ENCODE data around the gene CERS3. TPM values are rescaled to one million over a fixed set of nuclear protein-coding genes. Genes with fewer than 3 reads are reported as not detected.

The CERS3 gene
- polyA plus RNA-seq, 4 donors = 0.11 to 0.24 (median 0.24) TPM; not detected in 1

- DNase-seq (ENCODE audit: low read depth in 4 of 4, low spot score in 3 of 4) = no peak
Measured at GRCh38 chr15:100385300-100386050, 143.3 kb downstream of the CERS3 start.

GRCh38 chr15:100384108-100384410, 144.7 kb downstream of the CERS3 start:
- DNase-seq (ENCODE audit: low read depth in 4 of 4, low spot score in 3 of 4) = no peak

- no peak for DNase-seq (ENCODE audit: low read depth in 4 of 4, low spot score in 3 of 4)
Measured at GRCh38 chr15:100383302-100384107, 145.2 kb downstream of the CERS3 start.

GRCh38 chr15:100373942-100374341, 154.8 kb downstream of the CERS3 start:
- DNase-seq (ENCODE audit: low read depth in 4 of 4, low spot score in 3 of 4) = no peak

- DNase-seq (ENCODE audit: low read depth in 4 of 4, low spot score in 3 of 4) = no peak
Measured at GRCh38 chr15:100373120-100373896, 155.4 kb downstream of the CERS3 start.

- DNase-seq (ENCODE audit: low read depth in 4 of 4, low spot score in 3 of 4) = no peak
Measured at GRCh38 chr15:100372739-100373119, 156.0 kb downstream of the CERS3 start.

GRCh38 chr15:100355342-100355741, 173.4 kb downstream of the CERS3 start:
- DNase-seq (ENCODE audit: low read depth in 4 of 4, low spot score in 3 of 4) = no peak

- DNase-seq (ENCODE audit: low read depth in 4 of 4, low spot score in 3 of 4) = no peak
Measured at GRCh38 chr15:100353449-100353848, 175.3 kb downstream of the CERS3 start.

GRCh38 chr15:100350434-100351226, 178.1 kb downstream of the CERS3 start:
- no peak for DNase-seq (ENCODE audit: low read depth in 4 of 4, low spot score in 3 of 4)

Other genes with a start within 250 kb of the CERS3 start
- gene ADAMTS17, start 187.0 kb downstream of the CERS3 start, polyA plus RNA-seq (ENCODE audit: insufficient read length in 4 of 4) = 1 to 10 TPM; 1.5 to 6.3 (median 2.0) TPM
- gene LINS1, start 73.2 kb upstream of the CERS3 start, polyA plus RNA-seq (ENCODE audit: insufficient read length in 4 of 4) = 10 to 100 TPM; 17.3 to 29.8 (median 22.7) TPM
- gene ASB7, start 73.6 kb upstream of the CERS3 start, polyA plus RNA-seq (ENCODE audit: insufficient read length in 4 of 4) = 10 to 100 TPM; 13.8 to 18.1 (median 15.8) TPM

All from left renal pelvis (tissue), 4 donors.